ENCODE measurements around the gene DHFR2.

DNA sequence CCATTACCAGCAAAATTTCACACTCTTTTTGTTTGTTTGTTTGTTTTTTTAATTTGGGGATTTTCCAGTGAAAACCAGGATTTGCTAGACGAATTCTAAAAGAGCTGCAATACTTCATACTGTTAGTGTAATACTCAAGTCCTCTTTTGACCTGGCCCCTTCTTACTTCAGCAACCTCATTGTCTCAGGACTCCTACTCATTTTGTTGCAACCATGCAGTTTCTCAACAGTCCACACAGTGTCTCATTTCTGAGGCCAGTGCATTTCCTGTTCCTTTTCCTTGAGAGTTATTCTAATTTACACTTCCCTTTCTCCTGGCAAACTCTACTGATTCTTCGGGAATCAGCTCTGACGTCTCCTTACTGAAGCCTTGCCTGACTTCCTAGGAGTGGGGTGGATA, 35.7 kb upstream of the DHFR2 start:
- TF ChIP-seq, protein P1, sequence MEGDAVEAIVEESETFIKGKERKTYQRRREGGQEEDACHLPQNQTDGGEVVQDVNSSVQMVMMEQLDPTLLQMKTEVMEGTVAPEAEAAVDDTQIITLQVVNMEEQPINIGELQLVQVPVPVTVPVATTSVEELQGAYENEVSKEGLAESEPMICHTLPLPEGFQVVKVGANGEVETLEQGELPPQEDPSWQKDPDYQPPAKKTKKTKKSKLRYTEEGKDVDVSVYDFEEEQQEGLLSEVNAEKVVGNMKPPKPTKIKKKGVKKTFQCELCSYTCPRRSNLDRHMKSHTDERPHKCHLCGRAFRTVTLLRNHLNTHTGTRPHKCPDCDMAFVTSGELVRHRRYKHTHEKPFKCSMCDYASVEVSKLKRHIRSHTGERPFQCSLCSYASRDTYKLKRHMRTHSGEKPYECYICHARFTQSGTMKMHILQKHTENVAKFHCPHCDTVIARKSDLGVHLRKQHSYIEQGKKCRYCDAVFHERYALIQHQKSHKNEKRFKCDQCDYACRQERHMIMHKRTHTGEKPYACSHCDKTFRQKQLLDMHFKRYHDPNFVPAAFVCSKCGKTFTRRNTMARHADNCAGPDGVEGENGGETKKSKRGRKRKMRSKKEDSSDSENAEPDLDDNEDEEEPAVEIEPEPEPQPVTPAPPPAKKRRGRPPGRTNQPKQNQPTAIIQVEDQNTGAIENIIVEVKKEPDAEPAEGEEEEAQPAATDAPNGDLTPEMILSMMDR (IDR thresholded peaks at IDR 0.05; ENCODE audit: extremely low read depth in 1 of 2, insufficient read depth in 1 of 2, low read depth in 1 of 2, low read length in 2 of 2) = no peak
- TF ChIP-seq POLR2A (IDR thresholded peaks at IDR 0.05; ENCODE audit: low read depth, low read length) (no peak), GATA2 (IDR thresholded peaks at IDR 0.05; ENCODE audit: insufficient read depth, insufficient read length, low read depth, low read length) (no peak), EZH2 (IDR thresholded peaks at IDR 0.05; ENCODE audit: borderline replicate concordance, low read depth, low read length, severe bottlenecking) (no peak), MYC (IDR thresholded peaks at IDR 0.05; ENCODE audit: low read depth, low read length) (no peak), POLR2AphosphoS5 (IDR thresholded peaks at IDR 0.05; ENCODE audit: insufficient read depth, low read depth, low read length) (no peak), FOS (IDR thresholded peaks at IDR 0.05; ENCODE audit: borderline replicate concordance, insufficient read depth, low read length) (no peak)
- TF ChIP-seq, protein P2, sequence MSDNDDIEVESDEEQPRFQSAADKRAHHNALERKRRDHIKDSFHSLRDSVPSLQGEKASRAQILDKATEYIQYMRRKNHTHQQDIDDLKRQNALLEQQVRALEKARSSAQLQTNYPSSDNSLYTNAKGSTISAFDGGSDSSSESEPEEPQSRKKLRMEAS (IDR thresholded peaks at IDR 0.05; ENCODE audit: insufficient read depth, insufficient read length) = no peak
